Panc1 (cell line): ENCODE results near the gene RASGRF2. TPM values are rescaled to one million over a fixed set of nuclear protein-coding genes. Genes with fewer than 3 reads are reported as not detected.

Source experiments
- ATAC-seq: fragments of 200-7000 bp; cut with Tn5 transposase; 2 replicates; pipeline ENCODE4 v1.9.1; 2020; ENCODE audit warnings: mild to moderate bottlenecking, moderate library complexity
- BruUV-seq: library from RNA; stranded (reverse); fragments of 400-500 nt; replicated peaks from 2 replicates; lab custom pipeline; 2021; lab: Mats Ljungman, UMichigan
- CTCF ChIA-PET: fragments of 300-600 bp; sonication (Branson Sonifier 250); formaldehyde crosslinking; loops from one replicate; lab custom pipeline; 2022; ENCODE audit warnings: antibody characterized with exemption; lab: Charles Lee
- POLR2A ChIA-PET: fragments of 300-600 bp; sonication (Branson Sonifier 250); formaldehyde crosslinking; loops from one replicate; lab custom pipeline; 2022; ENCODE audit warnings: antibody characterized with exemption; lab: Charles Lee
- DNase-seq: peaks from one replicate; pipeline ENCODE4 v3.0.0-alpha.2; 2010; ENCODE audit warnings: low read depth, low spot score
- H3K27ac ChIP-seq: 2 replicates; pipeline ENCODE4 v1.5.1; 2011; ENCODE audit warnings: mild to moderate bottlenecking, low read length, inconsistent platforms
- H3K27me3 ChIP-seq: fragments of 200-500 bp; sonication (Bioruptor generic); 2 replicates; pipeline ENCODE4 v1.6.0; 2014; ENCODE audit warnings: low read length, inconsistent platforms; ENCODE audit not compliant: control insufficient read depth, insufficient read depth
- H3K36me3 ChIP-seq: fragments of 200-500 bp; sonication (Bioruptor generic); 2 replicates; pipeline ENCODE4 v1.5.1; 2014; ENCODE audit warnings: inconsistent platforms, mild to moderate bottlenecking, low read length, moderate library complexity; ENCODE audit not compliant: control insufficient read depth, insufficient read depth
- H3K4me1 ChIP-seq: 2 replicates; pipeline ENCODE4 v1.5.1; 2011; ENCODE audit warnings: inconsistent platforms, mild to moderate bottlenecking, low read length, moderate library complexity; ENCODE audit not compliant: control insufficient read depth, insufficient read depth
- H3K4me3 ChIP-seq, 2 experiments: 2 replicates each; pipeline ENCODE4 v1.5.1; 2011 to 2012; ENCODE audit warnings: low read depth in 2 of 2, low read length in 2 of 2, mild to moderate bottlenecking in 2 of 2, inconsistent platforms in 1 of 2, moderate library complexity in 1 of 2
- H3K9me3 ChIP-seq: fragments of 200-500 bp; sonication (Bioruptor generic); 2 replicates; pipeline ENCODE4 v1.5.1; 2014; ENCODE audit warnings: low read depth, mild to moderate bottlenecking, inconsistent platforms, low read length, moderate library complexity; ENCODE audit not compliant: control insufficient read depth, insufficient read depth
- POLR2AphosphoS5 ChIP-seq: IDR thresholded peaks from 2 replicates; pipeline ENCODE4 v1.6.1; 2012; ENCODE audit warnings: mild to moderate bottlenecking, low read depth, low read length, moderate library complexity
- SIN3A ChIP-seq: IDR thresholded peaks from 2 replicates; pipeline ENCODE4 v1.6.1; 2012; ENCODE audit warnings: low read depth, mild to moderate bottlenecking, low read length, moderate library complexity, borderline replicate concordance; ENCODE audit not compliant: insufficient read depth
- TCF7L2 ChIP-seq: IDR thresholded peaks from 2 replicates; pipeline ENCODE4 v1.6.1; 2011; ENCODE audit warnings: mild to moderate bottlenecking, low read depth, low read length, inconsistent platforms
- in situ Hi-C: cut with HindIII; loops from 2 replicates; pipeline ENCODE4 v1.10.0; 2016; ENCODE audit warnings: low sequenced_read_pairs, low pct_unique_long_range_greater_than_20kb
- intact Hi-C: fragments of 100-400 bp; cut with micrococcal nuclease; formaldehyde crosslinking; loops from one replicate; pipeline ENCODE4 v1.10.0; 2022; ENCODE audit not compliant: unreplicated experiment
- total RNA-seq: library from RNA; stranded (reverse); gene quantifications from one replicate; pipeline ENCODE4 v1.2.1, GENCODE V29; 2021; ENCODE audit not compliant: unreplicated experiment
- TF ChIP-seq, protein P1 (sequence below), 2 experiments: IDR thresholded peaks; 2 replicates each; pipeline ENCODE4 v1.6.1; 2011 to 2012; ENCODE audit warnings: low read depth in 2 of 2, control low read depth in 1 of 2, low read length in 1 of 2, mild to moderate bottlenecking in 1 of 2, moderate library complexity in 1 of 2; ENCODE audit not compliant: insufficient read depth in 1 of 2
- TF ChIP-seq, protein P2 (sequence below): fragments of 450-650 bp; IDR thresholded peaks from 2 replicates; pipeline ENCODE4 v1.5.1; 2017; ENCODE audit warnings: mild to moderate bottlenecking

Gene RASGRF2
- total RNA-seq, 1 experiment from 2014 or later, result 4.7 TPM

DNA sequence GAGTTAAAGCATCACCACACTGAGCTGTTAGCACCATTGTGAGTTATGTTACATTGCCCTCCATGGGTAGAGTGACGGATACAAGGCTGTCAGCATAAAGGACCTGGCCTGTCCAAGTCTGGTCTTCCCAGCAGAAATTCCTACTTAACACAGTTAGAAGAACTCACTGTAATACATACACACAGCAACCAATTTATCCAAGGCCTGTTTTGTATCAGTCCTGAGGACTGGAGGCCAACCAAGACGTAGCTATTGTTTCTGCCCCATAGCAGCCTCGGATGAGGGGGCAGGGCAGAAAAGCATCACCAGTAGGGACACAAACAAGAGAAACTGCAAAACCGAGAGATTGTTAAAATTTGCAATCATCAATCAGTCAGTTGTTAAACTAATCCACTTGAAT, 206.9 kb downstream of the RASGRF2 start:
- intact Hi-C loops (loop anchor here (10.0 kb wide), 1 partner anchor 482 kb away; no protein-coding TSS in a partner anchor), in situ Hi-C loops (no loop called here)
- ChIA-PET POLR2A (no interaction called here), CTCF (no interaction called here)
- Histone ChIP-seq H3K36me3 (no peaks in the 10 kb centered on the region), H3K27ac (no peak overlapping the region), H3K9me3 (no peaks in the 10 kb centered on the region), H3K27me3 (no peaks in the 10 kb centered on the region), H3K4me1 (no peaks in the 10 kb centered on the region), H3K4me3 (no peak overlapping the region)
- TF ChIP-seq SIN3A, result no peak
- no peak for TF ChIP-seq POLR2AphosphoS5
- TF ChIP-seq TCF7L2, result no peak
- TF ChIP-seq, protein P1, sequence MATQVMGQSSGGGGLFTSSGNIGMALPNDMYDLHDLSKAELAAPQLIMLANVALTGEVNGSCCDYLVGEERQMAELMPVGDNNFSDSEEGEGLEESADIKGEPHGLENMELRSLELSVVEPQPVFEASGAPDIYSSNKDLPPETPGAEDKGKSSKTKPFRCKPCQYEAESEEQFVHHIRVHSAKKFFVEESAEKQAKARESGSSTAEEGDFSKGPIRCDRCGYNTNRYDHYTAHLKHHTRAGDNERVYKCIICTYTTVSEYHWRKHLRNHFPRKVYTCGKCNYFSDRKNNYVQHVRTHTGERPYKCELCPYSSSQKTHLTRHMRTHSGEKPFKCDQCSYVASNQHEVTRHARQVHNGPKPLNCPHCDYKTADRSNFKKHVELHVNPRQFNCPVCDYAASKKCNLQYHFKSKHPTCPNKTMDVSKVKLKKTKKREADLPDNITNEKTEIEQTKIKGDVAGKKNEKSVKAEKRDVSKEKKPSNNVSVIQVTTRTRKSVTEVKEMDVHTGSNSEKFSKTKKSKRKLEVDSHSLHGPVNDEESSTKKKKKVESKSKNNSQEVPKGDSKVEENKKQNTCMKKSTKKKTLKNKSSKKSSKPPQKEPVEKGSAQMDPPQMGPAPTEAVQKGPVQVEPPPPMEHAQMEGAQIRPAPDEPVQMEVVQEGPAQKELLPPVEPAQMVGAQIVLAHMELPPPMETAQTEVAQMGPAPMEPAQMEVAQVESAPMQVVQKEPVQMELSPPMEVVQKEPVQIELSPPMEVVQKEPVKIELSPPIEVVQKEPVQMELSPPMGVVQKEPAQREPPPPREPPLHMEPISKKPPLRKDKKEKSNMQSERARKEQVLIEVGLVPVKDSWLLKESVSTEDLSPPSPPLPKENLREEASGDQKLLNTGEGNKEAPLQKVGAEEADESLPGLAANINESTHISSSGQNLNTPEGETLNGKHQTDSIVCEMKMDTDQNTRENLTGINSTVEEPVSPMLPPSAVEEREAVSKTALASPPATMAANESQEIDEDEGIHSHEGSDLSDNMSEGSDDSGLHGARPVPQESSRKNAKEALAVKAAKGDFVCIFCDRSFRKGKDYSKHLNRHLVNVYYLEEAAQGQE (IDR thresholded peaks at IDR 0.05; ENCODE audit: insufficient read depth in 1 of 2, low read depth in 2 of 2, low read length in 1 of 2), result no peak
- TF ChIP-seq, protein P2, sequence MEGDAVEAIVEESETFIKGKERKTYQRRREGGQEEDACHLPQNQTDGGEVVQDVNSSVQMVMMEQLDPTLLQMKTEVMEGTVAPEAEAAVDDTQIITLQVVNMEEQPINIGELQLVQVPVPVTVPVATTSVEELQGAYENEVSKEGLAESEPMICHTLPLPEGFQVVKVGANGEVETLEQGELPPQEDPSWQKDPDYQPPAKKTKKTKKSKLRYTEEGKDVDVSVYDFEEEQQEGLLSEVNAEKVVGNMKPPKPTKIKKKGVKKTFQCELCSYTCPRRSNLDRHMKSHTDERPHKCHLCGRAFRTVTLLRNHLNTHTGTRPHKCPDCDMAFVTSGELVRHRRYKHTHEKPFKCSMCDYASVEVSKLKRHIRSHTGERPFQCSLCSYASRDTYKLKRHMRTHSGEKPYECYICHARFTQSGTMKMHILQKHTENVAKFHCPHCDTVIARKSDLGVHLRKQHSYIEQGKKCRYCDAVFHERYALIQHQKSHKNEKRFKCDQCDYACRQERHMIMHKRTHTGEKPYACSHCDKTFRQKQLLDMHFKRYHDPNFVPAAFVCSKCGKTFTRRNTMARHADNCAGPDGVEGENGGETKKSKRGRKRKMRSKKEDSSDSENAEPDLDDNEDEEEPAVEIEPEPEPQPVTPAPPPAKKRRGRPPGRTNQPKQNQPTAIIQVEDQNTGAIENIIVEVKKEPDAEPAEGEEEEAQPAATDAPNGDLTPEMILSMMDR, result no peak
- DNase-seq, result no peak
- ATAC-seq, result no peak
- no TSS peak for BruUV-seq

DNA sequence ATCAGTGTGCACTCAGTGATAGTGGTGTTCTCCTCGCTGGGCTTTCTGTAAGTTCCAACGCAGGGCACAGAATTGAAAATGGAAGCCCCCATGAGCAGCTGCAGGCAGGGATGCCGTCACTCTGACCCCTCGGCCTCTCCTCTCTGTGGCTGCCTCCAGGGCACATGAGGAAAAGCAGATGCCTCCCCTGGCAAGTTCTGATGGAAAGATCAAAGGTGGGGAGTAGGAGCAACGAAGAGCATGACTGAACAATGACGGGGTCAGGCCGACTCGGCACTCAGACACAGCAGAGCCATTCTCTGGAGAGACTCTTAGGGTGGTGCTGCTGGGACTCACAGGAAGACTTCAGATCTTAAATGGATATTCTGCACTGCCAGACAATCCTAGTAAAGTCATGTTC, 207.4 kb downstream of the RASGRF2 start:
- Histone ChIP-seq H3K36me3 (no peaks in the 10 kb centered on the region), H3K27me3 (no peaks in the 10 kb centered on the region), H3K27ac (no peak overlapping the region), H3K9me3 (no peaks in the 10 kb centered on the region), H3K4me3 (no peak overlapping the region), H3K4me1 (no peaks in the 10 kb centered on the region)
- in situ Hi-C loops (no loop called here), intact Hi-C loops (loop anchor here (10.0 kb wide), 1 partner anchor 483 kb away; no protein-coding TSS in a partner anchor)
- CTCF ChIA-PET, result no interaction called here
- ATAC-seq (peak; percentile 30; the same call in 1 of the 2 replicates), DNase-seq (no peak)
- POLR2A ChIA-PET, result no interaction called here
- TF ChIP-seq POLR2AphosphoS5, result no peak
- TF ChIP-seq, protein P2, result no peak
- no TSS peak for BruUV-seq
